Loucy (cell line): ENCODE data around the gene AHR.

ENCODE experiments used
- H2AFZ ChIP-seq: fragments of 200-600 bp; sonication (generic); 2 replicates; pipeline ENCODE4 v1.6.0; 2016; ENCODE audit warnings: antibody characterized with exemption, mild to moderate bottlenecking, low read length, moderate library complexity
- H3F3A ChIP-seq: fragments of 200-600 bp; 2 replicates; pipeline ENCODE4 v1.6.0; 2016; ENCODE audit warnings: antibody characterized with exemption, low read depth, mild to moderate bottlenecking
- H3K27me3 ChIP-seq: fragments of 200-600 bp; sonication (generic); 2 replicates; pipeline ENCODE4 v1.6.1; 2014; ENCODE audit warnings: low read length, mild to moderate bottlenecking; ENCODE audit not compliant: insufficient read depth, poor library complexity, severe bottlenecking
- H3K36me3 ChIP-seq: fragments of 200-600 bp; sonication (generic); 2 replicates; pipeline ENCODE4 v1.6.1; 2016; ENCODE audit warnings: low read length; ENCODE audit not compliant: insufficient read depth
- H3K4me1 ChIP-seq: fragments of 200-600 bp; sonication (generic); 2 replicates; pipeline ENCODE4 v1.5.1; 2014; ENCODE audit warnings: low read length, mild to moderate bottlenecking; ENCODE audit not compliant: insufficient read depth, poor library complexity, severe bottlenecking
- H3K4me2 ChIP-seq: fragments of 200-600 bp; sonication (generic); 2 replicates; pipeline ENCODE4 v1.6.0; 2014; ENCODE audit warnings: antibody characterized with exemption, low read length, low read depth, mild to moderate bottlenecking; ENCODE audit not compliant: poor library complexity, severe bottlenecking
- H3K4me3 ChIP-seq: fragments of 200-600 bp; sonication (generic); 2 replicates; pipeline ENCODE4 v1.5.1; 2014; ENCODE audit warnings: low read length, mild to moderate bottlenecking, mixed read lengths; ENCODE audit not compliant: poor library complexity, severe bottlenecking
- H3K79me2 ChIP-seq: fragments of 200-600 bp; sonication (generic); 2 replicates; pipeline ENCODE4 v1.6.1; 2014; ENCODE audit warnings: low read length; ENCODE audit not compliant: insufficient read depth
- H3K9ac ChIP-seq: fragments of 200-600 bp; sonication (generic); 2 replicates; pipeline ENCODE4 v1.6.0; 2014; ENCODE audit warnings: mild to moderate bottlenecking, low read depth, low read length, moderate library complexity; ENCODE audit not compliant: poor library complexity, severe bottlenecking
- H3K9me2 ChIP-seq: fragments of 200-600 bp; sonication (generic); replicated peaks from 2 replicates; pipeline ENCODE4 v1.6.1; 2016; ENCODE audit warnings: low read depth, low read length, mixed read lengths
- H3K9me3 ChIP-seq: fragments of 200-600 bp; sonication (generic); 2 replicates; pipeline ENCODE4 v1.6.1; 2014; ENCODE audit warnings: mild to moderate bottlenecking, antibody characterized with exemption, low read length, low read depth; ENCODE audit not compliant: insufficient read depth
- H4K20me1 ChIP-seq: fragments of 200-600 bp; sonication (generic); 2 replicates; pipeline ENCODE4 v1.6.0; 2014; ENCODE audit warnings: antibody characterized with exemption, low read length, mild to moderate bottlenecking; ENCODE audit not compliant: insufficient read depth, poor library complexity, severe bottlenecking
- CTCF ChIP-seq: fragments of 200-600 bp; sonication (generic); conservative IDR thresholded peaks from 2 replicates; pipeline ENCODE4 v1.5.1; 2014; ENCODE audit warnings: mild to moderate bottlenecking, antibody characterized with exemption, low read length
- EZH2phosphoT487 ChIP-seq: fragments of 200-600 bp; IDR thresholded peaks from 2 replicates; pipeline ENCODE4 v1.6.1; 2018; ENCODE audit warnings: antibody characterized with exemption, mild to moderate bottlenecking, moderate library complexity, borderline replicate concordance

The AHR gene

GRCh38 chr7:17326378-17326777 lies 27.9 kb downstream of the AHR start:
- Histone ChIP-seq H3F3A (no peaks in the 10 kb centered on the region), H3K27me3 (no peaks in the 10 kb centered on the region), H3K9ac (no peak overlapping the region), H3K9me2 (no peaks in the 10 kb centered on the region), H3K4me3 (no peak overlapping the region), H3K79me2 (no peaks in the 10 kb centered on the region), H3K36me3 (no peaks in the 10 kb centered on the region), H3K4me2 (no peak overlapping the region), H4K20me1 (no peaks in the 10 kb centered on the region), H2AFZ (no peak overlapping the region), H3K4me1 (no peaks in the 10 kb centered on the region), H3K9me3 (no peaks in the 10 kb centered on the region)
- no peak for TF ChIP-seq CTCF
- no peak for TF ChIP-seq EZH2phosphoT487

GRCh38 chr7:17328641-17329040 lies 30.2 kb downstream of the AHR start:
- Histone ChIP-seq H3K4me1 (no peaks in the 10 kb centered on the region), H2AFZ (no peak overlapping the region), H3K79me2 (no peaks in the 10 kb centered on the region), H3F3A (no peaks in the 10 kb centered on the region), H3K4me3 (no peak overlapping the region), H3K36me3 (no peaks in the 10 kb centered on the region), H3K9me3 (no peaks in the 10 kb centered on the region), H3K4me2 (no peak overlapping the region), H4K20me1 (no peaks in the 10 kb centered on the region), H3K9ac (no peak overlapping the region), H3K9me2 (no peaks in the 10 kb centered on the region), H3K27me3 (no peaks in the 10 kb centered on the region)
- no peak for TF ChIP-seq CTCF

- Histone ChIP-seq H3K36me3 (no peaks in the 10 kb centered on the region), H3K4me2 (no peak overlapping the region), H3K9ac (no peak overlapping the region), H3K9me2 (no peaks in the 10 kb centered on the region), H3K4me1 (no peaks in the 10 kb centered on the region), H3K9me3 (no peaks in the 10 kb centered on the region), H3K79me2 (no peaks in the 10 kb centered on the region), H3K4me3 (no peak overlapping the region), H3K27me3 (no peaks in the 10 kb centered on the region), H2AFZ (no peak overlapping the region), H4K20me1 (no peaks in the 10 kb centered on the region), H3F3A (no peaks in the 10 kb centered on the region)
- TF ChIP-seq CTCF = no peak
- TF ChIP-seq EZH2phosphoT487 = no peak
Measured at GRCh38 chr7:17329440-17329839, 31.0 kb downstream of the AHR start.
